ENCODE results near the gene ZBTB33. TPM values are rescaled to one million over a fixed set of nuclear protein-coding genes. Genes with fewer than 3 reads are reported as not detected.

Gene ZBTB33
- total RNA-seq, 1 donor from 2014 or later: 45.6 TPM

- Histone ChIP-seq H4K20me1 (ENCODE audit: low read depth) (no peaks in the 10 kb centered on the region), H3K4me1 (no peaks in the 10 kb centered on the region), H3K4me2 (no peak overlapping the region), H3K27me3 (no peaks in the 10 kb centered on the region), H3K9me3 (ENCODE audit: low read depth) (no peaks in the 10 kb centered on the region), H3K4me3 (no peak overlapping the region), H3K9ac (no peak overlapping the region), H3K79me2 (ENCODE audit: low read depth) (no peaks in the 10 kb centered on the region), H2AFZ (replicated peaks) (no peak overlapping the region), H3F3A (ENCODE audit: low read depth) (no peaks in the 10 kb centered on the region), H3K36me3 (no peaks in the 10 kb centered on the region), H3K27ac (no peak overlapping the region)
- peaks cover 6% of the 10 kb centered on the region for H3K4me1 Mint-ChIP-seq
- no peak for DNase-seq (ENCODE audit: low spot score)
- H3K36me3 Mint-ChIP-seq: no peaks in the 10 kb centered on the region
- no peak overlapping the region for H3K4me3 Mint-ChIP-seq
- no peak overlapping the region for H3K27ac Mint-ChIP-seq
- H3K9me3 Mint-ChIP-seq: no peaks in the 10 kb centered on the region
- no peak for TF ChIP-seq CTCF (IDR thresholded peaks at IDR 0.05)
- TF ChIP-seq EZH2 (IDR thresholded peaks at IDR 0.05): no peak
- H3K27me3 Mint-ChIP-seq (ENCODE audit: insufficient read depth, low read depth): no peaks in the 10 kb centered on the region
Observed at GRCh38 chrX:120290107-120290506, 39.5 kb downstream of the ZBTB33 start.

DNA sequence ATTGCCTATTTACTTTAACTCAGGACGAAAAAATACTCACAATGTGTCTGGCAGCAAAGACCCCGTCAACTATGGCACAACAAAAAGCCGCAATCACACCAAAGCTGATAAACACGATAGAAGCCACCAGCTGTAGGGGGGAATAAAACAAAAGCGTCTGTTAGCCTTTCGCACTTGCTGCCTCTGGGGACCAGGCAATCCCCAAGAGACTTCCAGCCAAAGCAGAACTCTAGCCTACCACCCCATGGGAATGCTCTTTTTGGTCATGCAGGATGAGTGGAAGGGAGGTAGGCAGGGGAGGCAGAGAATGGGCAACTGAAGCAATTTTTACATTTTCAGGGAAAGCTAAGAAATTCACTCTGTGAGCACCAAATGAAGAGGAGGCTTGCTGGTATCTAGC, 40.6 kb downstream of the ZBTB33 start:
- Histone ChIP-seq H2AFZ (replicated peaks) (no peak overlapping the region), H4K20me1 (ENCODE audit: low read depth) (no peaks in the 10 kb centered on the region), H3K27ac (no peak overlapping the region), H3F3A (ENCODE audit: low read depth) (no peaks in the 10 kb centered on the region), H3K36me3 (no peaks in the 10 kb centered on the region), H3K27me3 (no peaks in the 10 kb centered on the region), H3K9ac (no peak overlapping the region), H3K9me3 (ENCODE audit: low read depth) (no peaks in the 10 kb centered on the region), H3K4me2 (no peak overlapping the region), H3K4me1 (no peaks in the 10 kb centered on the region), H3K79me2 (ENCODE audit: low read depth) (no peaks in the 10 kb centered on the region), H3K4me3 (no peak overlapping the region)
- Mint-ChIP-seq H3K27ac (no peak overlapping the region), H3K27me3 (ENCODE audit: insufficient read depth, low read depth) (no peaks in the 10 kb centered on the region), H3K4me3 (no peak overlapping the region), H3K36me3 (no peaks in the 10 kb centered on the region), H3K4me1 (peaks cover 6% of the 10 kb centered on the region), H3K9me3 (no peaks in the 10 kb centered on the region)
- no peak for DNase-seq (ENCODE audit: low spot score)
- TF ChIP-seq CTCF (IDR thresholded peaks at IDR 0.05): no peak

GRCh38 chrX:120293015-120293414, 42.4 kb downstream of the ZBTB33 start:
- H3K27me3 Mint-ChIP-seq (ENCODE audit: insufficient read depth, low read depth): no peaks in the 10 kb centered on the region
- H3K4me1 ChIP-seq: no peaks in the 10 kb centered on the region
- DNase-seq (ENCODE audit: low spot score): no peak
- H3K4me1 Mint-ChIP-seq: peaks cover 4% of the 10 kb centered on the region
- H3K9me3 Mint-ChIP-seq: no peaks in the 10 kb centered on the region
- no peak overlapping the region for H3K4me3 Mint-ChIP-seq
- no peak for TF ChIP-seq CTCF (IDR thresholded peaks at IDR 0.05)
- no peak for TF ChIP-seq EZH2 (IDR thresholded peaks at IDR 0.05)
- TF ChIP-seq EZH2phosphoT487 (IDR thresholded peaks at IDR 0.05): no peak
- H3K27ac Mint-ChIP-seq: no peak overlapping the region
- no peaks in the 10 kb centered on the region for H3K9me3 ChIP-seq (ENCODE audit: low read depth)
- H2AFZ ChIP-seq (replicated peaks): no peak overlapping the region
- no peak overlapping the region for H3K9ac ChIP-seq
- no peaks in the 10 kb centered on the region for H4K20me1 ChIP-seq (ENCODE audit: low read depth)
- H3K4me3 ChIP-seq: no peak overlapping the region
- no peaks in the 10 kb centered on the region for H3K27me3 ChIP-seq
- H3K79me2 ChIP-seq (ENCODE audit: low read depth): no peaks in the 10 kb centered on the region
- H3K36me3 ChIP-seq: no peaks in the 10 kb centered on the region
- H3K36me3 Mint-ChIP-seq: no peaks in the 10 kb centered on the region
- H3K27ac ChIP-seq: no peak overlapping the region
- H3F3A ChIP-seq (ENCODE audit: low read depth): peaks cover 5% of the 10 kb centered on the region
- no peak overlapping the region for H3K4me2 ChIP-seq

GRCh38 chrX:120294651-120295050, 44.0 kb downstream of the ZBTB33 start:
- Mint-ChIP-seq H3K4me1 (no peaks in the 10 kb centered on the region), H3K4me3 (no peak overlapping the region), H3K27me3 (ENCODE audit: insufficient read depth, low read depth) (no peaks in the 10 kb centered on the region), H3K27ac (no peak overlapping the region), H3K9me3 (no peaks in the 10 kb centered on the region), H3K36me3 (no peaks in the 10 kb centered on the region)
- no peak overlapping the region for H3K27ac ChIP-seq
- TF ChIP-seq EZH2 (IDR thresholded peaks at IDR 0.05) (no peak), CTCF (IDR thresholded peaks at IDR 0.05) (no peak), EZH2phosphoT487 (IDR thresholded peaks at IDR 0.05) (no peak)
- peaks cover 5% of the 10 kb centered on the region for H3F3A ChIP-seq (ENCODE audit: low read depth)
- H3K27me3 ChIP-seq: no peaks in the 10 kb centered on the region
- no peak overlapping the region for H3K9ac ChIP-seq
- no peak overlapping the region for H3K4me2 ChIP-seq
- no peaks in the 10 kb centered on the region for H3K4me1 ChIP-seq
- no peak for DNase-seq (ENCODE audit: low spot score)
- H3K36me3 ChIP-seq: no peaks in the 10 kb centered on the region
- no peaks in the 10 kb centered on the region for H3K79me2 ChIP-seq (ENCODE audit: low read depth)
- H3K4me3 ChIP-seq: no peak overlapping the region
- no peaks in the 10 kb centered on the region for H3K9me3 ChIP-seq (ENCODE audit: low read depth)
- no peak overlapping the region for H2AFZ ChIP-seq (replicated peaks)
- H4K20me1 ChIP-seq (ENCODE audit: low read depth): no peaks in the 10 kb centered on the region
